Measurements from ENCODE around the gene CSF3R. TPM values are rescaled to one million over a fixed set of nuclear protein-coding genes. Genes with fewer than 3 reads are reported as not detected.

Gene CSF3R
- total RNA-seq, 1 experiment from 2014 or later = not detected

- Histone ChIP-seq H3K9me3 (ENCODE audit: control insufficient read depth, low read depth, low read length) (no peaks in the 10 kb centered on the region), H3T11ph (ENCODE audit: low read length) (no peak overlapping the region), H2BK12ac (ENCODE audit: insufficient read length, low read depth, low read length) (no peak overlapping the region), H3K27me3 (ENCODE audit: insufficient read depth, low read length) (peaks cover 29% of the 10 kb centered on the region; the same call in 1 of the 2 replicates), H3K23me2 (ENCODE audit: insufficient read length, low read depth, low read length, poor library complexity, severe bottlenecking) (peaks cover 9% of the 10 kb centered on the region), H3K18ac (ENCODE audit: insufficient read length, low read depth, low read length) (no peak overlapping the region), H2AFZ (ENCODE audit: low read length) (no peak overlapping the region), H3K4ac (ENCODE audit: low read depth, low read length) (no peak overlapping the region), H3K23ac (ENCODE audit: insufficient read length, low read depth, low read length) (no peak overlapping the region), H2BK120ac (ENCODE audit: low read depth, low read length, poor library complexity, severe bottlenecking) (no peak overlapping the region), H3K14ac (ENCODE audit: insufficient read depth, low read length) (no peak overlapping the region), H2BK5ac (ENCODE audit: insufficient read length, low read length) (no peak overlapping the region), H3K9ac (ENCODE audit: extremely low read depth, insufficient read length, low read length) (no peak overlapping the region), H2AK5ac (ENCODE audit: insufficient read length, low read length) (no peak overlapping the region), H4K8ac (replicated peaks; ENCODE audit: insufficient read length, low read depth, low read length) (no peak overlapping the region), H3K56ac (ENCODE audit: insufficient read length, low read depth, low read length) (no peak overlapping the region), H3K4me2 (ENCODE audit: insufficient read depth, insufficient read length, low read length) (no peak overlapping the region), H3K4me1 (ENCODE audit: insufficient read depth, low read length) (no peaks in the 10 kb centered on the region), H3K79me2 (ENCODE audit: insufficient read depth, low read length) (no peaks in the 10 kb centered on the region; the same call in 1 of the 2 replicates), H4K5ac (ENCODE audit: insufficient read length, low read depth, low read length) (no peak overlapping the region), H2BK20ac (ENCODE audit: low read depth, low read length, poor library complexity, severe bottlenecking) (no peak overlapping the region), H3K79me1 (ENCODE audit: insufficient read depth, low read depth, low read length, poor library complexity, severe bottlenecking) (no peaks in the 10 kb centered on the region), H4K91ac (ENCODE audit: insufficient read length, low read depth, low read length) (no peak overlapping the region), H3K27ac (ENCODE audit: insufficient read length, low read depth, low read length) (no peak overlapping the region), H4K20me1 (ENCODE audit: control insufficient read depth, insufficient read depth, insufficient read length) (no peaks in the 10 kb centered on the region), H2BK15ac (ENCODE audit: low read depth, low read length) (no peak overlapping the region)
- Mint-ChIP-seq H3K4me3 (no peak overlapping the region), H3K9me3 (no peaks in the 10 kb centered on the region), H3K4me1 (peaks cover 16 to 30% of the 10 kb centered on the region in 2 experiments), H3K27ac (no peak overlapping the region), H3K36me3 (ENCODE audit: insufficient read depth in 1 of 3, low read depth in 3 of 3) (peaks cover 0 to 3% (median 0%) of the 10 kb centered on the region in 3 experiments; a peak in 3 of 7 replicates), H3K27me3 (ENCODE audit: low read depth) (peaks cover 62% of the 10 kb centered on the region)
- no peak for DNase-seq
- WGBS (ENCODE audit: extremely low coverage, insufficient read length, low lambda C conversion rate) = no CpG with 5 or more reads among the region's 10 CpGs
- TF ChIP-seq, protein P1, sequence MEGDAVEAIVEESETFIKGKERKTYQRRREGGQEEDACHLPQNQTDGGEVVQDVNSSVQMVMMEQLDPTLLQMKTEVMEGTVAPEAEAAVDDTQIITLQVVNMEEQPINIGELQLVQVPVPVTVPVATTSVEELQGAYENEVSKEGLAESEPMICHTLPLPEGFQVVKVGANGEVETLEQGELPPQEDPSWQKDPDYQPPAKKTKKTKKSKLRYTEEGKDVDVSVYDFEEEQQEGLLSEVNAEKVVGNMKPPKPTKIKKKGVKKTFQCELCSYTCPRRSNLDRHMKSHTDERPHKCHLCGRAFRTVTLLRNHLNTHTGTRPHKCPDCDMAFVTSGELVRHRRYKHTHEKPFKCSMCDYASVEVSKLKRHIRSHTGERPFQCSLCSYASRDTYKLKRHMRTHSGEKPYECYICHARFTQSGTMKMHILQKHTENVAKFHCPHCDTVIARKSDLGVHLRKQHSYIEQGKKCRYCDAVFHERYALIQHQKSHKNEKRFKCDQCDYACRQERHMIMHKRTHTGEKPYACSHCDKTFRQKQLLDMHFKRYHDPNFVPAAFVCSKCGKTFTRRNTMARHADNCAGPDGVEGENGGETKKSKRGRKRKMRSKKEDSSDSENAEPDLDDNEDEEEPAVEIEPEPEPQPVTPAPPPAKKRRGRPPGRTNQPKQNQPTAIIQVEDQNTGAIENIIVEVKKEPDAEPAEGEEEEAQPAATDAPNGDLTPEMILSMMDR (conservative IDR thresholded peaks at IDR 0.05) = no peak
Measured at GRCh38 chr1:36467700-36468455, 14.8 kb downstream of the CSF3R start.

Measured in H9 (cell line).